Glutamatergic neuron (in vitro differentiated cells): ENCODE results near the gene EZH2. TPM values are rescaled to one million over a fixed set of nuclear protein-coding genes. Genes with fewer than 3 reads are reported as not detected.

ENCODE experiments used
- DNase-seq: peaks from one replicate; pipeline ENCODE4 v3.0.0; 2022
- H3K27ac Mint-ChIP-seq: one replicate; pipeline ENCODE4 v1.8.0; 2020; ENCODE audit warnings: mild to moderate bottlenecking, mixed read lengths, inconsistent platforms; ENCODE audit not compliant: unreplicated experiment
- H3K27me3 Mint-ChIP-seq: one replicate; pipeline ENCODE4 v1.8.0; 2020; ENCODE audit warnings: mild to moderate bottlenecking, moderate library complexity, mixed read lengths, inconsistent platforms; ENCODE audit not compliant: unreplicated experiment
- H3K36me3 Mint-ChIP-seq: one replicate; pipeline ENCODE4 v1.8.0; 2020; ENCODE audit warnings: mild to moderate bottlenecking, mixed read lengths, inconsistent platforms; ENCODE audit not compliant: unreplicated experiment
- H3K4me1 Mint-ChIP-seq: one replicate; pipeline ENCODE4 v1.8.0; 2020; ENCODE audit warnings: mild to moderate bottlenecking, low read depth, mixed read lengths, inconsistent platforms; ENCODE audit not compliant: unreplicated experiment
- H3K4me3 Mint-ChIP-seq: one replicate; pipeline ENCODE4 v1.8.0; 2020; ENCODE audit warnings: mild to moderate bottlenecking, mixed read lengths, inconsistent platforms; ENCODE audit not compliant: unreplicated experiment
- H3K9me3 Mint-ChIP-seq: one replicate; pipeline ENCODE4 v1.8.0; 2020; ENCODE audit warnings: mild to moderate bottlenecking, moderate library complexity, mixed read lengths, inconsistent platforms; ENCODE audit not compliant: unreplicated experiment
- total RNA-seq: library from RNA; stranded (reverse); fragmentation: NEBNext Ultra II Directional; extraction: Animal tissue kit (Norgen Biotek cat#: 25700); gene quantifications from one replicate; pipeline ENCODE4 v1.2.1, GENCODE V29; 2021; ENCODE audit not compliant: unreplicated experiment
- TF ChIP-seq, protein P1 (sequence below): fragments of 200-600 bp; sonication (generic); IDR thresholded peaks from one replicate; pipeline ENCODE4 v1.5.0; 2021; ENCODE audit not compliant: partially characterized antibody, unreplicated experiment

EZH2 gene
- total RNA-seq, 1 donor from 2014 or later = 314 TPM

DNA sequence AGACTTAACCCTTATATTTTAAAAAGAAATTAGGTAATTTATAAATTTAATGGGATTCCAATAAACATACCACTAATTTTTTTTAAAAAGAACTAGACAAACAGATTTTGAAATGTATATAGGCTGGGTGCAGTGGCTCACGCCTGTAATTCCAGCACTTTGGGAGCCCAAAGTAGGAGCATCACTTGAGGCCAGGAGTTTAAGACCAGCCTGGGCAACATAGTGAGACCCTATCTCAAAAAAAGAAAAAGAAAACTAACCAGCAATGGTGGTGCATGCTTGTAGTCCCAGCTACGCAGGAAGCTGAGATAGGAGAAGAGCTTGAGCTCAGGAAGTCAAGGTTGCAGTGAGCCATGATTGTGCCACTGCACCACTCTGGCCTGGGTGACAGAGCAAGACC lies 62.7 kb downstream of the EZH2 start:
- Mint-ChIP-seq H3K27me3 (no peaks in the 10 kb centered on the region), H3K27ac (no peak overlapping the region), H3K4me3 (no peak overlapping the region), H3K9me3 (no peaks in the 10 kb centered on the region), H3K4me1 (peaks cover 2% of the 10 kb centered on the region), H3K36me3 (no peaks in the 10 kb centered on the region)
- TF ChIP-seq, protein P1, sequence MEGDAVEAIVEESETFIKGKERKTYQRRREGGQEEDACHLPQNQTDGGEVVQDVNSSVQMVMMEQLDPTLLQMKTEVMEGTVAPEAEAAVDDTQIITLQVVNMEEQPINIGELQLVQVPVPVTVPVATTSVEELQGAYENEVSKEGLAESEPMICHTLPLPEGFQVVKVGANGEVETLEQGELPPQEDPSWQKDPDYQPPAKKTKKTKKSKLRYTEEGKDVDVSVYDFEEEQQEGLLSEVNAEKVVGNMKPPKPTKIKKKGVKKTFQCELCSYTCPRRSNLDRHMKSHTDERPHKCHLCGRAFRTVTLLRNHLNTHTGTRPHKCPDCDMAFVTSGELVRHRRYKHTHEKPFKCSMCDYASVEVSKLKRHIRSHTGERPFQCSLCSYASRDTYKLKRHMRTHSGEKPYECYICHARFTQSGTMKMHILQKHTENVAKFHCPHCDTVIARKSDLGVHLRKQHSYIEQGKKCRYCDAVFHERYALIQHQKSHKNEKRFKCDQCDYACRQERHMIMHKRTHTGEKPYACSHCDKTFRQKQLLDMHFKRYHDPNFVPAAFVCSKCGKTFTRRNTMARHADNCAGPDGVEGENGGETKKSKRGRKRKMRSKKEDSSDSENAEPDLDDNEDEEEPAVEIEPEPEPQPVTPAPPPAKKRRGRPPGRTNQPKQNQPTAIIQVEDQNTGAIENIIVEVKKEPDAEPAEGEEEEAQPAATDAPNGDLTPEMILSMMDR = no peak
- DNase-seq = no peak

DNA sequence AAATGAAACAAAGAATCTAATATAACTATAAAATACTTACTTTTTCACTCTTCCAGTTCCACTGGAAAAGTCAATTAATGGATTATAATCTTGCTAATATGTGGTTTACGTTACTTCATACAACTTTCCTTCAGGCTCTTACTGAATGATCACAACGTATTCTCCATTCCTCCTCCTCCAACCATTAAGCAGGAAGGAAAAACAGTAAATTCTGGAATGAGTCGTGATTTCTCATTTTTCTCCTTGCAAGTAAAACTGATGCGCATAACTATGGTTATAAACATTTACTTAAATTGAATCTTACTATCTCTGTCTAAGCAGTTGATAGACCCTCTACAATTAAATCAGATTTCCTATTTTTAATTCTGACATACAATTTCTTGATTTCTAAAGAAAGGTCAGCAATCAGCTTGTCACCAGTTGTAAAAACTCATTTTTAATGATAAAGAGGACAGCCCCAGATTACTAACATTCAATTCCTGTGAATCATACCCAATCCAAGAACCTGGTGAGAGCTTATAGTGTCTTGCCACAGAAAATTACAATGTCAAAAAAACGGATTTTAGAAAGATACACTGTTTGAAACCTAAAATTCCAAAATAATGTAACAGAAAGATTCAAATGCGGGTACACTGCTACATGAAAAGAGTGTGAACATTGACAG lies 64.3 kb downstream of the EZH2 start:
- Mint-ChIP-seq H3K27ac (no peak overlapping the region), H3K4me1 (peaks cover 4% of the 10 kb centered on the region), H3K27me3 (no peaks in the 10 kb centered on the region), H3K9me3 (no peaks in the 10 kb centered on the region), H3K4me3 (no peak overlapping the region), H3K36me3 (no peaks in the 10 kb centered on the region)
- TF ChIP-seq, protein P1 = no peak
- DNase-seq = no peak

DNA sequence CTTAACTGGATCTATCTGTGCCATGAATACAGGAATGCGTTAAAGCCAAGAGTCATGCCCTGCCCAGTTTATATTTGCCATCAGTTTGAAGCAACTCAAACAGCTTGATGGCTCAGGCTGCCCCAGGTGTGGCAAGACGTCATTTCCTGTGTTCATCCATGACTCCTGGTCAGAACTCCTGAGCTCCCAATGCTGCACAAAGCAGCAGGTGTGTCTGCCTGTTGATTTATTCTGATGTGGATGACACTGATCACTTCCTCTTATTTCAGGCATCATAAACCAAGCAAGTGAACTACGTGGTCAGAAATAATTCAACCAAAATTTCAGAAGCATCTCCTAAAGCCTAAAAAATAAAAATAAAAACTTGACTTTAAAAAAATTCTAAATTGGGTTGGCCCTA lies 68.5 kb downstream of the EZH2 start:
- TF ChIP-seq, protein P1 = no peak
- no peak for DNase-seq
- H3K4me1 Mint-ChIP-seq = peaks cover 7% of the 10 kb centered on the region
- no peak overlapping the region for H3K27ac Mint-ChIP-seq
- H3K4me3 Mint-ChIP-seq = no peak overlapping the region
- peaks cover 4% of the 10 kb centered on the region for H3K27me3 Mint-ChIP-seq
- no peaks in the 10 kb centered on the region for H3K36me3 Mint-ChIP-seq
- peaks cover 3% of the 10 kb centered on the region for H3K9me3 Mint-ChIP-seq

DNA sequence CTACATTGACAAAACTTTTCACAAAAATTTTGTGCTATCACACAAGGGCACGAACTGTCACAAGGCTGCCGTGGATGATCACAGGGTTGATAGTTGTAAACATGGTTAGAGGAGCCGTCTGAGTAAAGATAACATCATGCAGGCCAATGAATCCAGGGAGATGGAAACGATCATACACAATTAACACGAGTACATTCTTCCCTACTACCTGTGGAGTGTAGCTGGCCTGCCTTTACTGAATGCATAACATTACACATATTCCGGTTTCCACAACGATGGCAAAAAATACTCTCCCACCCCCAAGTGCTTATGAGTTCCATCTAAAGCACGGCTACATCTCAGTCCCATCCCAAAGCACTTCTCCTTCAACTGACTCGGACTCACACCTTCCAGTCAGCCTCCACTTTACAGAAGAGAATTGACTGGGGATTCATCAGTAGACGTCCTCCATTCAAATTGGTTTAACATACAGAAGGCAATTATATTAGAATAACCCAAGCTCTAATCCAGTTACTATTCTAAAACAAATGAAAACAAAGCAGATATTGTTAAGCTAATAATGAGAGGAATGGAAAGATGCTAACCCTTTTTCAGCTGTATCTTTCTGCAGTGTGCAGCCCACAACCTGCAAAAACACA lies 69.0 kb downstream of the EZH2 start:
- peaks cover 3% of the 10 kb centered on the region for H3K9me3 Mint-ChIP-seq
- H3K4me1 Mint-ChIP-seq = peaks cover 13% of the 10 kb centered on the region
- no peak for DNase-seq
- H3K4me3 Mint-ChIP-seq = no peak overlapping the region
- no peaks in the 10 kb centered on the region for H3K36me3 Mint-ChIP-seq
- peaks cover 4% of the 10 kb centered on the region for H3K27me3 Mint-ChIP-seq
- H3K27ac Mint-ChIP-seq = peak overlapping the region; percentile 50
- TF ChIP-seq, protein P1 = no peak

DNA sequence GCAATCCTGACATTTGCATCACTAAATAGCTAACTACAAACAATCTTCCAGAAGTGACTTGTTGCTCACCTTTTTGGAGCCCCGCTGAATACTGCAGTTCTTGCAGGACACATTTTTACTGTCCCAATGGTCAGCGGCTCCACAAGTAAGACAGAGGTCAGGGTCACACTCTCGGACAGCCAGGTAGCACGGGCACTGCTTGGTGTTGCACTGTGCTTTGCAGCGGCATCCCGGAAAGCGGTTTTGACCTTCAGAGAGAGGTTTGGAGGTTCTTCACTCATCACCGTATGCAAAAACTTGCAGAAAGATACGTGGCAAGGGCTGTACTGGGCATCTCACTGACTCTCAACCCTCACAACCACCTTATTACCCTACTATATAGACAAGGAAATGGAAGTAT lies 70.2 kb downstream of the EZH2 start:
- no peak overlapping the region for H3K4me3 Mint-ChIP-seq
- no peaks in the 10 kb centered on the region for H3K36me3 Mint-ChIP-seq
- H3K9me3 Mint-ChIP-seq = peaks cover 6% of the 10 kb centered on the region
- H3K27me3 Mint-ChIP-seq = peaks cover 6% of the 10 kb centered on the region
- no peak for DNase-seq
- H3K4me1 Mint-ChIP-seq = peaks cover 23% of the 10 kb centered on the region
- TF ChIP-seq, protein P1 = no peak
- H3K27ac Mint-ChIP-seq = no peak overlapping the region
